HG03469 (cell line): ENCODE results near the gene AIP.
"Not testable (repeated sequence)": the region's sequence is repeated elsewhere in the genome, so short reads cannot be mapped to it uniquely, and the experiment has no call there.

ENCODE experiments used
- ATAC-seq: cut with Tn5 transposase; IDR thresholded peaks from one replicate; pipeline ENCODE4 v1.9.1; 2021; ENCODE audit warnings: mild to moderate bottlenecking, moderate library complexity, moderate number of reproducible peaks; ENCODE audit not compliant: unreplicated experiment

AIP gene

DNA sequence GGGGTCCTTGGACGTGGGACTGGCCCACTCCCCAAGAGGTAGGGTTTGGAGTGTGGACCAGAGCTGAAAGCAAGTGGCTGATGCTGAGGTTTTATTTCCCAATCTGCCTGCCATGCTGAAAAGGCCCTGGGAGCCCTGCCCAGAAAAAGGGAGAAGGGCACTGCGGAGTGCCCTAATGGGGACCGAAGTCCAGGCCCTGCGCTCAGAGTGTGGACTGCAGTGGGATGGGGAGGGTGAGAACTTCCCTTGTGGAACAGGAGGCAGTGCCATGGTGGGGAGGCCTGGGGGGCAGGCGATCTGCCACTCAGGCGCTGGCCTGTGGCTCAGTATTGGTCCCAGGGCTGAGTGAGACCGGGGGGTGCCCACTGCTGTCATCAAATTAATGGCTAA, 34.6 kb upstream of the AIP start:
- ATAC-seq: no peak

DNA sequence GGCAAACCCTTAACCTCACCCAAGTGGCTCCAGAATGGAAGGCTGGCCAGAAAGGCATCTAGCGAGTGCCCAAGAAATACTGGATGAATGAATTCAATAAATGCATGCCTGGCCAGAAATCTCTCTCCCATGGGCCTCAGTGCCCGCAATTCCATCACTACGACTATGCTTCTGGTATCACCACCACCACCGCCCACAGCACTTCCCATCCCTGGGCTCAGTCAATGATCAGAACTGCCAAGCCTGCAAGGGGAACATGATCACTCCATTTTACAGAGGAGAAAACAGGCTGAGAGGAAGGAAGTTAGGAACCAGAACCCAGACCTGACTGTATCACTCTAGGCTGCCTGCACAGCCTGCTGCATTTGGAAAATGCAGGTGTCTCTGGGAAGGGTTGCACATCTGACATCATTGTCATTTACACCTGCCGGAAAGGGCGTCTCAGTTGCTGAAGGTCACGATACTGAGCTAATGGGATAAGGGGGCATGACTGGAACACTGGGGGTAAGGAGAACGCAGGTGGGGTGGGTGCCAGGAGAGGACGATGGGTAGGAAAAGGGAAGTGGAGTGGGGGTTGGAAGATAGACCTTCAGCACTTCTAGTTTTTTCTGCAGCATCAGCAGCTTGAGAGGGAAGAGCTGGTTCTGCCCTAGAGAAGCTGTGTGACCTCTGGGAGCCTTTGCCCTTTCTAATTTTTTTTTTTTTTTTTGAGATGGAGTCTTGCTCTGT, 33.5 kb upstream of the AIP start:
- no peak for ATAC-seq

DNA sequence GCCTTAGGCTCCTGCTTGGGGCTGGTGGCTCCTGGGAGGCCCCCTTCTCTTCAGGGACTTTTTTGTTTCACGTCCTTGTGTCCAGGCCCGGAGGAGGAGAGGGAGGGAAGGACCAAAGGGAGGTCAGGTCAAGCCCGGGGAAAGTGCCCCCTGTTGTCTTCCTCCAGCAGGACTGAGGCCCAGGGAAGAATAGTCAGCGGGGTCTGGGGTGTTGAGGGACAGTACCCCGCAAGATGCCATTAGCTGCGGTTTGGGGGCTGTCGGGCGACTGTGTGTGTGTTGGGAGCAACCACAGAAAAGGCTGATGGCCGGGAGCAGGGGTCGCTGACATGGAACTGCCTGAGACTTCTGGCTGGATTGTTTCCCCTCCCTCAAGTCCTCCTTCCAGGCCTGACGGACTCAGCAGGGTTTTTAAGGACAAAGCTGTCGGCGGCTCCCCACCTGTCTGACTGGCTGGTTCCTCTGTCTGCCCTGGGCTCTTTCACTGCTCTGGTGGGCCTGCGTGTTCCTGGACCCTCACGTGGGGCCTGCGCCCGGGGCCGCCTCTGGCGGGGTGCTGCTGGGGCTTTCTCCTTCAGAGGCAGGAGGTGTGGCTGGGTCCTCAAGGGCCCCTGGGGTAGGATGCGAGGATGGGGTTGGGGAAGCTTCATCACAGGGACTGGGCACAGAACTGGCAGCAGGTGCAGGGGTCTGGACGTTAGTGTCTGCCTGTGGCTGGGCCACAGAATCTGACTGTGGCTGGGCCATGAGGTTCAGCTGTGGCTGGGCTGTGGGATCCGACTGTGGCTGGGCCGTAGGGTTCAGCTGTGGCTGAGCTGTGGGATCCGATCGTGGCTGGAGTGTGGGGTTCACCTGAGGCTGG, 31.8 kb upstream of the AIP start:
- ATAC-seq: no peak

DNA sequence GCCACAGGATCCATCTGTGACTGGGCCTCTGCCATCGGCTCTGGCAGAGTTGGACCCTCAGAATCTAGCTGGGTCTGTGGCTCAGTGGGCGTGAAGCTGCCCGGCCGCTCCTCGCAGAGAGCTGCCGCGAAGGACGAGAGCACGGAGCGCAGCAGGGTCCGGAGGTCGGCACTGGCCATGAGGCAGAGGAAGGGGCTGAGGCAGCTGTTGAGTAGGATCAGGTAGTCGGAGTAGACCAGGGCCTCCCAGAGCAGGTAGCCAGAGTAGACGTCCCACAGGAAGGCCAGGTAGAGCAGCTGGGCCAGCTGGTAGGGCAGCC, 31.2 kb upstream of the AIP start:
- no peak for ATAC-seq

DNA sequence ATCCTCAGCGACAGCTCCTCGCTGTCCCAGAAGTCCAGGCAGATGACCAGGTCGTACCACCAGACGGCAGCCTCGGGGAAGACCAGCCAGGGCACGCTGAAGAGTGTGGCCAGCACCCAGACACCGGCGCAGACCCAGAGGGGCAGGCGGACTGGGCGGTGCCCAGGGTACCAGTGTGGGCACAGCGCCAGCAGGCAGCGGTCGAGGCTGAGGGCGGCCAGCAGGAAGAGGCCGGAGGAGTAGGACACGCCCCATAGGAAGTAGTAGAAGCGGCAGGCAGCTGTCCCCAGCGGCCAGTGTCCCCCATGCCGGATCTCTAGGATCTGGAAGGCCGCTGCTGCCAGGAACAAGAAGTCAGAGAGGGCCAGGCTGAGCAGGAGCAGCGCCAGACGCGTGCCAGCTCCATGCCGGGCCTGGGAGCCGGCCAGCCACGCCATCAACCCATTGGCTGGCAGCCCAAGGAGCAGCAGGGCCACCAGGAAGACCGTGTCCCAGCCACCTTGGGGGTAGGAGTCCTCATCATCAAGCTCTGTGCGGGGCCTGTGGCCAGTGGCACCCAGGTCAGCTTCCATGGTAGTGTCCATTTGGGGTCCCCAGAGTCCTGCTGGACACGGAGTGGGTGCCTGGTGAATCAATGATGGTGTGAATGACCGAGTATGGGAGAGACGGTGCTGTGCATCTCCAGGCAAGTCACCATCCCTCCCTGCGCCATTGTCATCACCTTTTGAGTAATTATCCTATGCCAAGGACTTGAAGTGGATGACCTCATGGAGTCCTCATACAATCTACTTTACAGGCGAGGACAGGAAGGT, 30.5 kb upstream of the AIP start, which contains the start of gene GPR152:
Gene GPR152 (minus strand): TSS at position 589 of the 812 bp plus-strand sequence. CDS start 5 bp downstream, at position 584.
- ATAC-seq: no peak

GRCh38 chr11:67453816-67454732, 28.8 kb upstream of the AIP start:
- ATAC-seq: no peak

DNA sequence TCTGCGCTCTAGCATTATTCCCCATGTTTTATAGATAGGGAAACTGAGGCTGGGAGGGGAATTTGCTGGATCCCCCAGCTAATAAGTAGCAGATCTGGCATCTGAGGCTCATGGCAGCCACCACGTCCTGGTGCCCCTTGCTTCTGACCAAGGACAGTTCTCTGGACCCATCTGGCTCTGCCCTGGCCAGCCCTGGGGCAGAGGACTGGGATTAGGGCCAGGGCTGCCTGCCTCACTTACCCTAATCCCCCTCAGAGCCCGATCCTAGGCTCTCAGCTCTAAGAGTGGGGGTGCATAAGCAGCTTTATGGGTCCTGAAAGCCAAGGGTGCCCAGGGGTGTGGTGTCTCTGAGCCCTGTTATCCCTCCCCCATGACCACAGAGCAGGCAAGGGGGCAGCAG, 27.8 kb upstream of the AIP start, which contains the start of gene CABP4:
Gene CABP4 (plus strand): TSS at position 301 of the 400 bp plus-strand sequence. CDS start 70 bp downstream, at position 371.
- no peak for ATAC-seq

DNA sequence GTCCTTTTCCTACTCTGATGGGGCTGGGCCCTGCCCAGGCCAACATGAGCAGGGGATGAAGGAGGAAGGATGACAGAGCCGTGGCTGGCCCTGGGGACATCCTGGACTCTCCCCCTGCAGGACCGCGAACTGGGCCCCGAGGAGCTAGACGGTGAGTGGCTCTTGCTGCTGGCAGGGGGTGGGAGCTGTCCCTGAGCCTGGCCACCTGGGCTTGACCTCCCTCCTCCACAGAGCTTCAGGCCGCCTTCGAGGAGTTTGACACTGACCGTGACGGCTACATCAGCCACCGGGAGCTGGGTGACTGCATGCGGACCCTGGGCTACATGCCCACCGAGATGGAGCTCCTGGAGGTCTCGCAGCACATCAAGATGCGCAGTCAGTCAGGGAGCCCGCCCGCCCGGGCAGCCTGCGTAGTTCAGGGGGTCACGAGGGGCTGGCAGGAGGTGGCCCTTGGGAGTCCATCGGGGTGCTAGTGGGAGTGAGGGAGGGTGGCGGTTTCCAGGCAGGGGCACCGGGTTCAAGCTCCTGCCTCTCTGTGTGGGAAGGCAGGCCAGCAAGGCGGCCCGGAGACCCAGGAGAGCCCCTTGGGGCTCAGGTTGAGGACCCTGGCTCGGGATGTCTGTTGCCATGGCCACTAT, 26.6 kb upstream of the AIP start:
- no peak for ATAC-seq

GRCh38 chr11:67457453-67457852, 25.4 kb upstream of the AIP start:
- no peak for ATAC-seq

DNA sequence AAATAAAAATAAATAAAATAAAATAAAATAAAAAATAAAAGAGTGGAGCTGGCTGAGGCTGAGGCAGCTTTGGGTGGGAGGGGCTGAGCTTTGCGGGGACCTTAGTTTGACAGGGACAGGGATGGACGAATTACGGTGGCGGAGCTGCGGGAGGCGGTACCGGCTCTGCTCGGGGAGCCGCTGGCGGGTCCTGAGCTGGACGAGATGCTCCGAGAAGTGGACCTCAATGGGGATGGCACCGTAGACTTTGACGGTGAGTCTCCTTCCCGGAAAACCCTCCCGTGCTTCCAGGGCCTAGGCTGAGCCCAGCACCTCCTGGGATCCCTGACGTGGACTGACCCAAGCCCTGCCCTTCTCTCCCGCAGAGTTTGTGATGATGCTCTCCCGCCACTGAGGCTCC, 24.6 kb upstream of the AIP start:
- no peak for ATAC-seq

DNA sequence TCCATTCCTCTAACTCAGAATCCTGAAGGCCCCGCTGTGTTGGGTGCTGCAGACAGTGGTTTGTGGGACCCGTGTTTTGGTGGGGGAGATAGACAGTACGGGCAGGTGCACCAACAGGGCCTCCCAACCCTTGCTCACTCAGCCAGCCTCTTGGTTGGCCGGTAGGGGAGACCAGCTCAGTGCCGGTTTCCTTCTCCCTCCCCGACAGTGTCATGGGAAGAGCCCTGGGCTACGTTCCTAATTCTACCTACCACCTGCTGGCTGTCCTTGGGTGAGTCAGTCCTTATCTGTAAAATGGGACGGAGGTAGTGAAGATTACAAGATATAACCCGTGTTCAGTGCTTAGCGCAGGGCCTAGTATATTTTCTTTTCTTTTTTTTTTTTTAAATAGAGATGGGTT, 19.6 kb upstream of the AIP start:
- no peak for ATAC-seq

DNA sequence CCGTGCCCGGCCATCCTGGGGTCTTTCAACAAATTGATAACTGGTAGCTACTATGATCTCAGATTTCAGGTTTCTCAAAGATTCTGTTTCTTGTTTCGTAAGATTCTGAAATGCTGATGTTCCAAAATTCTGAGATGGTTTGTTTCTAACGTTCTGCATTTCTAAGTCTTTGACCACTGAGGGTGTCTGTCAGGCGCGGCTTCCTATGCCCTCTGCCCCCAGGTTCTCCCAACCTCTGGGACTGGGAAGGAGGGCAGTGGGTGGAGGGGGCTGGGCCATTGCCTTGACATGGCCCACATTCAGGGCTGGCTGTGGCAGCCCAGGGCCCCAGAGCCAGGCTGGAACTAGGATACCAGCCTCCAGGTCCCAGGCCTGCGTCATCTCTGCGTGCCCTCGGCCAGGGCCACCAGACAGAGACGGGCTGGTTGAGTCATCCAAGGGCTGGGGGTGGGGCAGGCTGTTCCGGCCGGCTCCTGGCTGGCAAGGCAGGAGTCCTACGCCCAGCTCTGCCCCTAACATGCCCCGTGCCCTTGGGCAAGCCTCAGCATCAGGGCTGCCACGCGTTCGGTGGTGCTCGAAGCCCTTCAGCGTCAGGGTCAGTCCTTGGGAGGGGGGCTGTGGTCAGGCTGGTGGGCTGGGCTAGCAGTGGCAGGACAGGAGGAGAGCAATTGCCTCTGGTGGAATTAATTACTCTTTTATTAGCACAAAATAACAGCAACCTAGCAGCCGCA, 19.0 kb upstream of the AIP start:
- no peak for ATAC-seq

- peak; percentile 31 for ATAC-seq
Observed at GRCh38 chr11:67464411-67465188, 18.2 kb upstream of the AIP start.

DNA sequence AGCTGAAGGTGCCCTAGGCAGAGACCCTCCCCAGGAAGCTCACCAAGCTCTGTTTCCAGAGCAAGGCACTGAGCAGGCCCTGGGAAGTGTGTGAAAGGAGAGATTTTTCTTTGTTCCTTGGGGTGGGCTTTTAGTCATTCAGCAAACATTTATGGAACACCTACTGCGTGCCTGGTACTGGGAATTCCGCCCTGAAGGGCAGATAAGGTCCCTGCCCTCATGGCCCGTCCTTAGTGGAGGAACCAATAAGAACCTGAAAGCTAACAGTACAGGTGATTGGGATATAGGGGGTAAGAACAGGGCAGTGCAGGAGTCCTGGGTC, 17.7 kb upstream of the AIP start:
- no peak for ATAC-seq

- ATAC-seq: not testable (repeated sequence)
Observed at GRCh38 chr11:67465530-67465929, 17.3 kb upstream of the AIP start.

DNA sequence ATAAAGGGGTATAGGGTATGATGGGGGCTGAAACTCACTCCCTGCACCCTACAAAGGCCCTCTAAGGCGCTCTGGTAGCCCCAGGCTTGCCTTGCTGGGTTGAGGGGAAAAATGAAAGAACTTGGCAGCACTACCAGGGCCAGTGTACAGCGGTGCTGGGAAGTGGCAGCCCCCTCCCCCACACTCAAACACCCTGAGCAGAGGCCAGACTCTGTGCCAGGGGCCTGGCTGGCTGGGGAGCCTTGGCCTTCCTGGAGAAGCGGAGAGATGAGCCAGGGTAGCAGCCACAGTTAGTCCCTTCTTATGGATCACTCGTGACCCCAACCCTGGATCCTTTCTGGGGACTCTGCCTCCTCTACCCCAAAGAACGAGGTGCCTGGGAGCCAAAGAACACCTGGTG, 16.5 kb upstream of the AIP start:
- no peak for ATAC-seq

DNA sequence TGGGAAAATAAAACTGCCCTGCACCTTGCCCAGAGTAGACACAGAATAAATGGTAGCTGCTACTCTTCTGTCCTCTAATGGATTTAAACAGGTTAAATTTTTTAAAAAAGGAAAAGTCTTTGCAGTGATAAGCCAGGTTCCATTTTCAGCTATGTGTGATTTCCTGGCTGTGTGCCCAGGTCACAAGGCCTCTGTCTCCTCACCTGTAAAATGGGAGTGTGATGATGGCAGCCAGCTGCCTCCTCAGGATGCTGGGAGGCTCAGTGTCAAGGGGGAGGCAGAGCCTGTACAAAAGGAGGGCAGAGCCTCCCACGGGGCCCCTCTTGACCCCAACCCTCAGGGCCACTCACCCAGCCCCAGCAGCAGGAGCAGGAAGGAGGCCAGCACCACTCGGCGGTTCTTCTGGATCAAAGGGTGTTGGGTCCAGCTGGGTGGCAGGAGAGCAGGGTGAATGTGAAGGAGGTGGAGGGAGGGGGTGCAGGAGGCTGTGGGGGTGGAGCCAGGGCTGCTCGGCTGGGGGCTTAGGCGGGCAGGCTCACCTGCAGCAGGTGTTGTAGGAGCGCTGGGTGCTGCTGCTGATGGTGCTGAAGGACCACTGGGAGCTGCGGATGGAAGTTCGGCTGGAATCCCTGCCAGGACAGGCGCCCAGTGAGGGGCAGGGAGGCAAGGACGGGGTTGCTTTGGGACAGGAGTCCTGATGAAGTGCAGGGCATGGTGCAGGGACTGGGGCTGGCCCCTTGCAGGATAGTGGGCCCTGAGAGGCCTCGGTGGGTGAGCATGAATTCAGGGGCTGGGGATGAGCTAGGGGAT, 15.7 kb upstream of the AIP start:
- no peak for ATAC-seq

DNA sequence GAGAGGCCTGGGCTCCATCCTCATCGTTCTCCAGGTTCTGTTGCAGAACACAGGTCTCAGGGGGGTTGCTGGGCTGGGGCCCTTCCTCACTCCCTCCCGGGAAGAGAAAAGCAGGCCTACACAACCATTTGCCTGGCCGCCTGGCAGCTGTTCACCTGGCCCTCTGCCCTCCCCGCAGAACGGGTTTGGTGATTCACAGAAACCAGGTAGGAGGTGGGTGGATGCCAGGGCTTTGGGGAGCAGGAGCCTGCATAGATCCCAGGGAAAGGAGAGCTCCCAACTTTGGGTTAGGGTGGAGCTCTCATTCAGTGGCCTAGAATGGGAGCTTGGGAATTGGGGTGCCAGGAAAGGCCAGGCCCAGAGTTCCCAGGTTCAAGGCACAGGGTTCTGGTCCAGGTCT, 14.8 kb upstream of the AIP start:
- ATAC-seq: no peak
